Ascending aorta (tissue), 2 donors: ENCODE data around the gene SLC1A2. TPM values are rescaled to one million over a fixed set of nuclear protein-coding genes. Genes with fewer than 3 reads are reported as not detected.
A peak's percentile ranks its signal among the peaks of the same experiment; 100 is the strongest.

Experiments used
- DNase-seq, 2 donors: peaks; one replicate each; pipeline ENCODE4 v3.0.0-alpha.2; 2019; ENCODE audit warnings: low spot score in 2 of 2
- H3K27ac ChIP-seq, 2 donors: fragments of 200-600 bp; sonication (generic); one replicate each; pipeline ENCODE4 v1.5.1; 2016 to 2017; ENCODE audit warnings: mild to moderate bottlenecking in 1 of 2
- H3K27me3 ChIP-seq: fragments of 200-600 bp; sonication (generic); one replicate; pipeline ENCODE4 v1.5.1; 2017
- H3K36me3 ChIP-seq, 2 donors: fragments of 200-600 bp; sonication (generic); one replicate each; pipeline ENCODE4 v1.5.1; 2016
- H3K4me1 ChIP-seq, 2 donors: fragments of 200-600 bp; sonication (generic); one replicate each; pipeline ENCODE4 v1.5.1; 2016 to 2017; ENCODE audit warnings: mild to moderate bottlenecking in 1 of 2
- H3K4me3 ChIP-seq, 2 donors: fragments of 200-600 bp; sonication (generic); one replicate each; pipeline ENCODE4 v1.5.1; 2016 to 2017; ENCODE audit warnings: mild to moderate bottlenecking in 1 of 2
- H3K9me3 ChIP-seq, 2 donors: fragments of 200-600 bp; sonication (generic); one replicate each; pipeline ENCODE4 v1.5.1; 2016
- CTCF ChIP-seq, 3 experiments: fragments of 200-600 bp in 2 of 3; fragments of 450-650 bp in 1 of 3; sonication (generic) in 2 of 3; IDR thresholded peaks; one replicate each; pipeline ENCODE4 v1.5.1; 2016 to 2019; ENCODE audit warnings: antibody characterized with exemption in 3 of 3, mild to moderate bottlenecking in 1 of 3, moderate library complexity in 1 of 3
- intact Hi-C: fragments of 100-400 bp; cut with DNase I; formaldehyde crosslinking; loops from one replicate; pipeline ENCODE4 v1.15.1; 2023
- total RNA-seq: library from RNA; depleted of rRNA; stranded (reverse); fragments of >200 nt; gene quantifications from one replicate; pipeline ENCODE4 v1.1.0, GENCODE V29; 2016

SLC1A2 gene
- total RNA-seq, 1 donor from 2014 or later: 0.32 TPM

GRCh38 chr11:35311331-35311730, 108.0 kb downstream of the SLC1A2 start:
- Histone ChIP-seq H3K36me3 (no peaks in the 10 kb centered on the region), H3K27me3 (no peaks in the 10 kb centered on the region), H3K4me1 (no peaks in the 10 kb centered on the region), H3K27ac (no peak overlapping the region), H3K9me3 (no peaks in the 10 kb centered on the region), H3K4me3 (no peak overlapping the region)
- no peak for TF ChIP-seq CTCF (IDR thresholded peaks at IDR 0.05)
- DNase-seq: no peak
- intact Hi-C loops: no loop called here

- no peaks in the 10 kb centered on the region for H3K27me3 ChIP-seq
- intact Hi-C loops: no loop called here
- H3K27ac ChIP-seq: no peak overlapping the region
- DNase-seq: no peak
- H3K4me1 ChIP-seq: no peaks in the 10 kb centered on the region
- no peak overlapping the region for H3K4me3 ChIP-seq
- H3K9me3 ChIP-seq: no peaks in the 10 kb centered on the region
- no peak for TF ChIP-seq CTCF (IDR thresholded peaks at IDR 0.05)
- no peaks in the 10 kb centered on the region for H3K36me3 ChIP-seq
These were observed 111.2 kb downstream of the SLC1A2 start for GRCh38 chr11:35308157-35308556.

GRCh38 chr11:35307221-35307621, 112.1 kb downstream of the SLC1A2 start:
- intact Hi-C loops: no loop called here
- Histone ChIP-seq H3K9me3 (no peaks in the 10 kb centered on the region), H3K27me3 (no peaks in the 10 kb centered on the region), H3K4me1 (no peaks in the 10 kb centered on the region), H3K4me3 (no peak overlapping the region), H3K27ac (no peak overlapping the region), H3K36me3 (no peaks in the 10 kb centered on the region)
- no peak for TF ChIP-seq CTCF (IDR thresholded peaks at IDR 0.05)
- DNase-seq: no peak

GRCh38 chr11:35305670-35306382, 113.5 kb downstream of the SLC1A2 start:
- Histone ChIP-seq H3K36me3 (no peaks in the 10 kb centered on the region), H3K27me3 (no peaks in the 10 kb centered on the region), H3K27ac (no peak overlapping the region), H3K4me3 (no peak overlapping the region), H3K9me3 (no peaks in the 10 kb centered on the region), H3K4me1 (no peaks in the 10 kb centered on the region)
- peak in 2 of 3 experiments; percentile 6 to 46 for TF ChIP-seq CTCF (IDR thresholded peaks at IDR 0.05)
- no peak for DNase-seq
- intact Hi-C loops: no loop called here

- intact Hi-C loops: no loop called here
- Histone ChIP-seq H3K27ac (no peak overlapping the region), H3K4me1 (no peaks in the 10 kb centered on the region), H3K4me3 (no peak overlapping the region), H3K36me3 (no peaks in the 10 kb centered on the region), H3K9me3 (no peaks in the 10 kb centered on the region), H3K27me3 (no peaks in the 10 kb centered on the region)
- no peak for TF ChIP-seq CTCF (IDR thresholded peaks at IDR 0.05)
- no peak for DNase-seq
These were observed 114.4 kb downstream of the SLC1A2 start for GRCh38 chr11:35304900-35305460.
